Raji (cell line): ENCODE data around the gene APBA1.

Experiments used
- POLR2A ChIP-seq: IDR thresholded peaks from 2 replicates; pipeline ENCODE4 v1.6.1; 2011; ENCODE audit warnings: low read depth, low read length, control low read depth; ENCODE audit not compliant: insufficient read depth

Gene APBA1

GRCh38 chr9:69633716-69634115, 38.5 kb downstream of the APBA1 start:
- TF ChIP-seq POLR2A, result no peak

DNA sequence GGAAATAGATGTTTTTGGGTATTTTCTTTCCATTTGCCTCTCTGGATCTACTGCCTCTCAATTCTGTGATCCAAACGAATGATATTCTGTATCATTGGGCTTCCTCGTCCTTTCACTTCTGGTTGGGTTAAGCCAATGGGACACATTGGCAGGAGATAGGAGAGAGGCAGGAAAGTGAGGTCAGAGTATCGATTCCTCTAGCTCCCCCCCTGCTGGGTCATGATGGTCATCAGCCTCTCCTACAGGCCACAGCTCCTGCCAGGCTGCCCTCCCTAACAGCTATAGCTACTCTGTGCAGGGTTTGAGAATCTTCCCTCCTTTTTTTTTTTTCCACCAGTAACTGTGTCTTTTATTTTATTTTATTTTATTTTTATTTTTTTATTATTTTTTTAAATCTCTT, 39.4 kb downstream of the APBA1 start:
- TF ChIP-seq POLR2A, result no peak

GRCh38 chr9:69627281-69627680, 44.9 kb downstream of the APBA1 start:
- no peak for TF ChIP-seq POLR2A

DNA sequence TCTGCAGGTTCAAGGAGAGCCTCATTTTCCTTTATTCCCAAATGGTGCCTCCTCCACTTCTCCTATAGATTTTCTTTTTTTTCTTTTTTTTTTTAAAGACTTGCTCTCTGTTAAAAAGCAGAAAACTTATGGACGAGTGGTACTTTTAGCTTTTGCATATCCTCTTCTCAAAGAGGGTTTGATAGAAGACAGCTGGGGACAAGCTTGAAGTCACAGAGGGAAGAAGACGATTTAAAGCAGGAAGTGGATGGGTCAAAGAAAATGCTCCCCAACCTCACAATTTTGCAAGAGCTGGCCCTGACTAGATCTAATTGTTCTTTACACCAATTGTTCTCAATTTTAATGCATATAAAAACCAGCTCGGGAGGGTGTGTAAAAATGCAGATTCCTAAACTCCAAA, 48.9 kb downstream of the APBA1 start:
- no peak for TF ChIP-seq POLR2A

- no peak for TF ChIP-seq POLR2A
Observed at GRCh38 chr9:69622676-69623075, 49.5 kb downstream of the APBA1 start.

GRCh38 chr9:69621730-69622460, 50.3 kb downstream of the APBA1 start:
- TF ChIP-seq POLR2A, result no peak

DNA sequence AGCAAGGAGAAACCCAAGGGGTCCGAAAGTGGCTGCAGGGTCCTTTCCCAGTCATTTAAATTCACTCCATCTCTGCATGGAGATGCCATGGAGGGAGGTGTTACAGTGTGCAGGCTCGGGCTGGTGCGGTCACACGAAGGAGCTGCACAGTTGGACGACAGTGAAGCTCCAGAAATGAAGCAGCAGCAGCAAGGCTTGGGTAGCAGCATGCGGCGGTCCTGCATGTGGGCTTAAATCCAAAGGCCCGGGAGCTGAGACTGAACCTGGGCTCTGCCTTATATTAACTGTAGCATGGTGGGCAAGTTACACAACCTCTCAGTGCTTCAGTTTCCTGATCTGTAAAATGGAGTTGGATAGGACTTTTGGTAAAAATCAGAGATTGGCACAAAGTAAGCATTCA, 51.4 kb downstream of the APBA1 start:
- TF ChIP-seq POLR2A, result no peak

GRCh38 chr9:69619233-69619632, 52.9 kb downstream of the APBA1 start:
- no peak for TF ChIP-seq POLR2A

DNA sequence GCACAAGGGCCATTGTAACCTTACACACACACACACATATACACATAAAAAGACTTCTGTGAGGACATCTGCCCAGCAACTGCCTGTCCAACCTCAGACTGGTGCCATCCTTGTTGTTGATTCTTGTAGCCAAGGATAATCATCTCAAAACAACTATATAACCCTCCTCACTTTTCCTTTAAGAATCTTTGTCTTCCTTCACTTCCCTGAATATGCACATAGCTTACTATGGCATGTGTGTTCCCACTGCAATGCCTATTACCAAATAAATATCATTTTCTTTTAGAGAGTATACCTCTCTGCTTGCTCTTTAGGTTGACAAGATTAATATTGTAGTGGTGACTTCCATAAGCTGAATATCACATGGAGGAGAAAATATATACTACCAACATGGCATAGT, 55.2 kb downstream of the APBA1 start:
- TF ChIP-seq POLR2A, result no peak

- no peak for TF ChIP-seq POLR2A
Observed at GRCh38 chr9:69615880-69616279, 56.3 kb downstream of the APBA1 start.

DNA sequence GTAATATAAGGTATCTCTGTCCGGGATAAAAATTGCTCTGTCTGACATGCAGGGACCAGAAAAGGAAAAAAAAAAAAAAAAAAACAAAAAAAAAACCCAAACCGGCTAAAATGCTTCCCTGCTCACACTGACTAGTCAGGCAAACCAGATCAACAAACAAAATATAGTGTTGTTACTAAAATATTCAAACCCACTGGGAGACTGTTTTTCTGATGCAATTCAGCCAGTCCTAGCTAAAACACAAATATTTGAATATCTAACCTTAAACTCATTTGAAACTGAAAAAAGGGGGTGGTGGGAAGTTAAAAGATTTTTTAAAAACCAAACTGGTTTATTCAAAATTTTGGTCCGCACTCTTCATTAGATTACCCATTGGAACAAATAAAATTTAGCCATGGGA, 61.0 kb downstream of the APBA1 start:
- no peak for TF ChIP-seq POLR2A

DNA sequence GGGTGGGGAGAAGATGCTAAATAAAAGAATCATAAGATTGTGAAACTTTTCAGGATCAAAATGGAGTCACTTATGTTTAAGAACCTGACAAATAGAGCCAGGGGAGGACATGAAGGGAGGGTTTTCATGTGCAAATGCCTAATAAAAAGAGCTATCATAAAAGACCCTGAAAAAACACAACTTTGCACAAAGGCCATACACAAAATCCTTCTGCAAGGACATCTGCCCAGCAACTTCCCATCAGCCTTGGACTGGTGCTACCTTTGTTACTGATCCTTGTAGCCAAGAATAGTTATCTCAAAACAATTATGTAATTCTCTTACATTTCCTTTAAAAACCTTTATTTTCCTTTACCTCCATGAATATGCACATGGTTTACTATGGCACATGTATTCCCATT, 63.0 kb downstream of the APBA1 start:
- TF ChIP-seq POLR2A, result no peak

GRCh38 chr9:69606089-69606488, 66.1 kb downstream of the APBA1 start:
- no peak for TF ChIP-seq POLR2A

DNA sequence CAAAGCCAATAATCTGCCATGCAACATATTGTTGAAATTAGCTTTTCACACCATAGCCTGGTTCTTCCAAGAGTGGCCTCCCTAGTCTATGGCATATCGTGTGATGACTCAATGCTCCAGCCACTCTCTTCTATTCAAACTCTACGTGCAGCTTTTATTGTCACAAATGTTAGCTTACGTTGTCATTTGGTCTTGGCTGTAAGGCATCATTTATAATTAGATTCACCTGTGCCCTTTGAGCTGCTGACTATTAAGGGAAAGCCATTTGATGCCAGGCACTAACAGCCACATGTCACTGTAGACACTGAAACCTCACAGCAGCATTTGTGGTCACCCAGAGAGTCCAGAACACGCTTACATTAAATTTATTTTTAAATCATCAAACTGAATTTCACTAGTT, 66.8 kb downstream of the APBA1 start:
- no peak for TF ChIP-seq POLR2A

- TF ChIP-seq POLR2A, result no peak
Observed at GRCh38 chr9:69604568-69605219, 67.5 kb downstream of the APBA1 start.

GRCh38 chr9:69603656-69604055, 68.5 kb downstream of the APBA1 start:
- TF ChIP-seq POLR2A, result no peak

DNA sequence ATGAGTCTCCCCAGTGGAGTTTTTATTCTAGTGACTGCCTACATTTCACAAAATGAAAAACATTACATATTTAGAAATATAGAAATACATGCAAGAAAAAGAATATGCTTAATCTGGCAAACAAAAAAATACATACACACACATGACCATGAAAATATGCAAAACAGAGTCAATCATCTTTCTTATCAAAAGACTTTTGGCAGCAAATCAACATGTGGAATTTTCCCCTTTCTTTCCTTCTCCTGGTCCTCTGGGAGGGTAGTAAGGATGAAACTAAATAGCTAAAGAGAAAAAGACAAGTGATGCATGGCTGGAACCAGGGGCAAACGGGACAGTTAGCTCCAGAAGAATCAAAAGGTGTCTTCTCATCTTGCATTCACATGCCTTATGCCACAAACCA, 69.4 kb downstream of the APBA1 start:
- no peak for TF ChIP-seq POLR2A

DNA sequence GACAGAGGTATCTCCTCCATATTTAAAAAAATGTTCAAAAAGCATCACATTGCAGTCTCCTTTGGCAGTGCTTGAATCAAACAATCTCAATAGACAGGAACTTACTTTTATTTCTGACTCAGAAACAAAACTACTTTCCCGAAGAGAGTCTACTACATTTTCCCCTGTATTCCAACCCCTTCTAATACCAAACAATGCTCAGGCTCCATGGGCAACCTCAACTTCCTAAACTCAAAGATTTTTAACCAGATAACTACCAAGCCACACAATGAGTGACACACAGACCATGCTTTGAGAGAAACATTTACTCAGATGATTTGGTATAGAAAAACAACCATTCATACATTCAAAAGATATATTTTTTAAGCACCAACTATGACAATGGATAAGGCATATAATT, 70.5 kb downstream of the APBA1 start:
- TF ChIP-seq POLR2A, result no peak
